GM12878 (cell line): ENCODE results near the gene APEX2. TPM values are rescaled to one million over a fixed set of nuclear protein-coding genes. Genes with fewer than 3 reads are reported as not detected.

Source experiments
- CHD4 ChIP-seq: fragments of 200-600 bp; sonication (generic); IDR thresholded peaks from 2 replicates; pipeline ENCODE4 v1.6.1; 2016; ENCODE audit warnings: mild to moderate bottlenecking
- EP300 ChIP-seq, 2 experiments: fragments of 150-350 bp in 1 of 2; IDR thresholded peaks; 2 replicates each; pipeline ENCODE4 v1.6.1; 2011 to 2012; ENCODE audit warnings: low read depth in 2 of 2, low read length in 2 of 2, borderline replicate concordance in 1 of 2, improper control_type of control experiment in 1 of 2, inconsistent platforms in 1 of 2; ENCODE audit not compliant: control insufficient read depth in 1 of 2
- POLR2AphosphoS5 ChIP-seq: IDR thresholded peaks from 2 replicates; pipeline ENCODE4 v1.6.1; 2011; ENCODE audit warnings: mild to moderate bottlenecking, low read length, inconsistent platforms
- RBBP5 ChIP-seq: fragments of 200-600 bp; sonication (generic); conservative IDR thresholded peaks from 2 replicates; pipeline ENCODE4 v1.6.1; 2016
- TAF1 ChIP-seq: IDR thresholded peaks from 2 replicates; pipeline ENCODE4 v1.6.1; 2011; ENCODE audit warnings: mild to moderate bottlenecking, low read depth, low read length, borderline replicate concordance
- ZBED1 ChIP-seq: IDR thresholded peaks from 2 replicates; pipeline ENCODE4 v1.6.1; 2016; ENCODE audit warnings: borderline replicate concordance
- ZNF592 ChIP-seq: fragments of 450-650 bp; IDR thresholded peaks from 2 replicates; pipeline ENCODE4 v1.6.1; 2017; ENCODE audit warnings: mild to moderate bottlenecking, moderate library complexity
- polyA plus RNA-seq, 11 experiments: library from polyadenylated mRNA; depleted of rRNA in 4 of 11; unstranded in 6 of 11; stranded (reverse) in 5 of 11; fragments of >200 nt; fragmentation: Nextera tagmentation in 4 of 11; fragmentation: Illumina TruSeq in 1 of 11; extraction: Ambion mirVana in 4 of 11; extraction: Trizol in 1 of 11; gene quantifications; 1 replicate in 1 of 11; 2 replicates in 10 of 11; pipeline versions ENCODE4 v1.2.1 to v1.2.3, GENCODE V29; 2011 to 2016; ENCODE audit warnings: inconsistent platforms in 2 of 11, missing spikeins in 2 of 11, low read depth in 1 of 11
- total RNA-seq, 4 experiments: library from RNA; depleted of rRNA in 3 of 4; stranded (reverse); fragments of >200 nt in 3 of 4; fragmentation: Illumina TruSeq in 1 of 4; extraction: Trizol in 1 of 4; gene quantifications; 2 replicates each; pipeline versions ENCODE4 v1.2.1 to v1.2.3, GENCODE V29; 2013 to 2021
- TF ChIP-seq, protein P1 (sequence below): fragments of 450-650 bp; IDR thresholded peaks from 2 replicates; pipeline ENCODE4 v1.6.1; 2017; ENCODE audit warnings: low read depth, mild to moderate bottlenecking, moderate library complexity

Gene APEX2
- total and polyA plus RNA-seq, 10 of the 15 experiments (the other 5 are each of a cell fraction or from before 2014, with no cell fraction given): 14.9 to 51.7 (median 35.6) TPM

- TF ChIP-seq EP300 (IDR thresholded peaks at IDR 0.05; ENCODE audit: borderline replicate concordance in 1 of 2, control insufficient read depth in 1 of 2, low read depth in 2 of 2, low read length in 2 of 2) (no peak), POLR2AphosphoS5 (no peak), TAF1 (no peak), ZNF592 (no peak), RBBP5 (no peak), ZBED1 (no peak), CHD4 (no peak)
- TF ChIP-seq, protein P1, sequence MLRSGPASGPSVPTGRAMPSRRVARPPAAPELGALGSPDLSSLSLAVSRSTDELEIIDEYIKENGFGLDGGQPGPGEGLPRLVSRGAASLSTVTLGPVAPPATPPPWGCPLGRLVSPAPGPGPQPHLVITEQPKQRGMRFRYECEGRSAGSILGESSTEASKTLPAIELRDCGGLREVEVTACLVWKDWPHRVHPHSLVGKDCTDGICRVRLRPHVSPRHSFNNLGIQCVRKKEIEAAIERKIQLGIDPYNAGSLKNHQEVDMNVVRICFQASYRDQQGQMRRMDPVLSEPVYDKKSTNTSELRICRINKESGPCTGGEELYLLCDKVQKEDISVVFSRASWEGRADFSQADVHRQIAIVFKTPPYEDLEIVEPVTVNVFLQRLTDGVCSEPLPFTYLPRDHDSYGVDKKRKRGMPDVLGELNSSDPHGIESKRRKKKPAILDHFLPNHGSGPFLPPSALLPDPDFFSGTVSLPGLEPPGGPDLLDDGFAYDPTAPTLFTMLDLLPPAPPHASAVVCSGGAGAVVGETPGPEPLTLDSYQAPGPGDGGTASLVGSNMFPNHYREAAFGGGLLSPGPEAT: no peak
These were observed 35.2 kb upstream of the APEX2 start (continued) for GRCh38 chrX:54964766-54965497.
